HG03565 (cell line): ENCODE results near the gene NECAP2.

Source experiments
- ATAC-seq: cut with Tn5 transposase; IDR thresholded peaks from one replicate; pipeline ENCODE4 v1.9.1; 2021; ENCODE audit warnings: mild to moderate bottlenecking, moderate library complexity; ENCODE audit not compliant: unreplicated experiment

Gene NECAP2

GRCh38 chr1:16440470-16441281 lies at the start of gene NECAP2:
NECAP2 (plus strand) TSS chr1:16440724; CDS start chr1:16440762, 38 bp downstream.
- peak; percentile 88 for ATAC-seq

GRCh38 chr1:16391411-16391810 lies 49.1 kb upstream of the NECAP2 start:
- ATAC-seq: no peak

- ATAC-seq: no peak
Measured at GRCh38 chr1:16392740-16393569, 47.6 kb upstream of the NECAP2 start.

- no peak for ATAC-seq
Measured at GRCh38 chr1:16393570-16394521, 46.7 kb upstream of the NECAP2 start.

GRCh38 chr1:16394977-16395376 lies 45.5 kb upstream of the NECAP2 start:
- ATAC-seq: no peak

- ATAC-seq: no peak
Measured at GRCh38 chr1:16396591-16396990, 43.9 kb upstream of the NECAP2 start.

GRCh38 chr1:16397120-16397519 lies 43.4 kb upstream of the NECAP2 start:
- no peak for ATAC-seq

GRCh38 chr1:16398371-16398953 lies 42.1 kb upstream of the NECAP2 start:
- ATAC-seq: no peak

- ATAC-seq: no peak
Measured at GRCh38 chr1:16402742-16403141, 37.8 kb upstream of the NECAP2 start.

GRCh38 chr1:16405441-16405840 lies 35.1 kb upstream of the NECAP2 start:
- no peak for ATAC-seq

- no peak for ATAC-seq
Measured at GRCh38 chr1:16406868-16407267, 33.7 kb upstream of the NECAP2 start.

- no peak for ATAC-seq
Measured at GRCh38 chr1:16409536-16410152, 30.9 kb upstream of the NECAP2 start.

GRCh38 chr1:16410803-16411202 lies 29.7 kb upstream of the NECAP2 start:
- no peak for ATAC-seq

GRCh38 chr1:16413191-16413590 lies 27.3 kb upstream of the NECAP2 start:
- no peak for ATAC-seq

GRCh38 chr1:16418823-16419425 lies 21.6 kb upstream of the NECAP2 start:
- no peak for ATAC-seq

GRCh38 chr1:16420424-16421118 lies 20.0 kb upstream of the NECAP2 start:
- ATAC-seq: peak; percentile 60

- ATAC-seq: no peak
Measured at GRCh38 chr1:16421201-16421600, 19.3 kb upstream of the NECAP2 start.

- ATAC-seq: no peak
Measured at GRCh38 chr1:16422041-16422440, 18.5 kb upstream of the NECAP2 start.
